PC-3 (cell line): Measurements from ENCODE around the gene SLC43A2. TPM values are rescaled to one million over a fixed set of nuclear protein-coding genes. Genes with fewer than 3 reads are reported as not detected.

ENCODE experiments used
- ATAC-seq: fragments of 200-7000 bp; cut with Tn5 transposase; 2 replicates; pipeline ENCODE4 v1.9.1; 2020; ENCODE audit warnings: mild to moderate bottlenecking, moderate library complexity
- BruUV-seq: library from RNA; stranded (reverse); fragments of 400-500 nt; replicated peaks from 2 replicates; lab custom pipeline; 2021; lab: Mats Ljungman, UMichigan
- CTCF ChIA-PET: fragments of 300-600 bp; sonication (Branson Sonifier 250); formaldehyde crosslinking; loops from one replicate; lab custom pipeline; 2022; ENCODE audit warnings: antibody characterized with exemption; lab: Charles Lee
- POLR2A ChIA-PET: fragments of 300-600 bp; sonication (Branson Sonifier 250); formaldehyde crosslinking; loops from one replicate; lab custom pipeline; 2022; ENCODE audit warnings: antibody characterized with exemption; ENCODE audit not compliant: unreplicated experiment; lab: Charles Lee
- DNase-seq: peaks from one replicate; pipeline ENCODE4 v3.0.0-alpha.2; 2015
- H2AFZ ChIP-seq: fragments of 300-600 bp; sonication (generic); 2 replicates; pipeline ENCODE4 v1.6.0; 2016; ENCODE audit warnings: antibody characterized with exemption, low read length
- H3F3A ChIP-seq: fragments of 300-600 bp; sonication (generic); one replicate; pipeline ENCODE4 v1.6.0; 2017; ENCODE audit warnings: antibody characterized with exemption, low read length, control low read depth, mild to moderate bottlenecking; ENCODE audit not compliant: unreplicated experiment
- H3K27ac ChIP-seq: fragments of 300-600 bp; sonication (generic); 2 replicates; pipeline ENCODE4 v1.5.1; 2016; ENCODE audit warnings: mild to moderate bottlenecking, low read length
- H3K27me3 ChIP-seq: fragments of 300-600 bp; sonication (generic); 2 replicates; pipeline ENCODE4 v1.6.1; 2016; ENCODE audit warnings: low read length, mixed read lengths
- H3K36me3 ChIP-seq: fragments of 300-600 bp; sonication (generic); 2 replicates; pipeline ENCODE4 v1.6.1; 2016; ENCODE audit warnings: low read depth, mixed run types, low read length, mixed read lengths
- H3K4me1 ChIP-seq: fragments of 300-600 bp; sonication (generic); 2 replicates; pipeline ENCODE4 v1.5.1; 2016; ENCODE audit warnings: low read length; ENCODE audit not compliant: insufficient read depth
- H3K4me2 ChIP-seq: fragments of 300-600 bp; sonication (generic); 2 replicates; pipeline ENCODE4 v1.6.0; 2016; ENCODE audit warnings: low read length
- H3K4me3 ChIP-seq: fragments of 300-600 bp; sonication (generic); 2 replicates; pipeline ENCODE4 v1.5.1; 2016; ENCODE audit warnings: mild to moderate bottlenecking, low read length, mixed read lengths
- H3K79me2 ChIP-seq: fragments of 300-600 bp; sonication (generic); 2 replicates; pipeline ENCODE4 v1.6.1; 2017; ENCODE audit warnings: low read length, mixed read lengths
- H3K9ac ChIP-seq: fragments of 300-600 bp; sonication (generic); 2 replicates; pipeline ENCODE4 v1.6.0; 2016; ENCODE audit warnings: mild to moderate bottlenecking, low read length
- H3K9me2 ChIP-seq: fragments of 300-600 bp; sonication (generic); replicated peaks from 2 replicates; pipeline ENCODE4 v1.6.1; 2016; ENCODE audit warnings: mixed run types, low read length, mixed read lengths
- H3K9me3 ChIP-seq: fragments of 300-600 bp; sonication (generic); 2 replicates; pipeline ENCODE4 v1.6.1; 2016; ENCODE audit warnings: low read length, mixed read lengths
- H4K20me1 ChIP-seq: fragments of 300-600 bp; sonication (generic); 2 replicates; pipeline ENCODE4 v1.6.1; 2016; ENCODE audit warnings: low read length, mixed read lengths
- EZH2 ChIP-seq: fragments of 300-600 bp; sonication (generic); IDR thresholded peaks from one replicate; pipeline ENCODE4 v1.6.1; 2017; ENCODE audit warnings: antibody characterized with exemption, mild to moderate bottlenecking, low read length; ENCODE audit not compliant: unreplicated experiment
- EZH2phosphoT487 ChIP-seq: fragments of 300-600 bp; sonication (generic); IDR thresholded peaks from 2 replicates; pipeline ENCODE4 v1.6.1; 2018; ENCODE audit warnings: mild to moderate bottlenecking, antibody characterized with exemption, low read length, borderline replicate concordance
- intact Hi-C: fragments of 100-400 bp; cut with micrococcal nuclease; formaldehyde crosslinking; loops from 2 replicates; pipeline ENCODE4 v1.9.0; 2023
- total RNA-seq: library from RNA; depleted of rRNA; stranded (reverse); fragments of >200 nt; gene quantifications from 2 replicates; pipeline ENCODE4 v1.2.3, GENCODE V29; 2014
- TF ChIP-seq, protein P1 (sequence below): fragments of 300-600 bp; sonication (generic); conservative IDR thresholded peaks from 2 replicates; pipeline ENCODE4 v1.5.1; 2017; ENCODE audit warnings: antibody characterized with exemption, low read depth, mild to moderate bottlenecking, low read length

Gene SLC43A2
- total RNA-seq, 1 experiment from 2014 or later, result 6.2 TPM

DNA sequence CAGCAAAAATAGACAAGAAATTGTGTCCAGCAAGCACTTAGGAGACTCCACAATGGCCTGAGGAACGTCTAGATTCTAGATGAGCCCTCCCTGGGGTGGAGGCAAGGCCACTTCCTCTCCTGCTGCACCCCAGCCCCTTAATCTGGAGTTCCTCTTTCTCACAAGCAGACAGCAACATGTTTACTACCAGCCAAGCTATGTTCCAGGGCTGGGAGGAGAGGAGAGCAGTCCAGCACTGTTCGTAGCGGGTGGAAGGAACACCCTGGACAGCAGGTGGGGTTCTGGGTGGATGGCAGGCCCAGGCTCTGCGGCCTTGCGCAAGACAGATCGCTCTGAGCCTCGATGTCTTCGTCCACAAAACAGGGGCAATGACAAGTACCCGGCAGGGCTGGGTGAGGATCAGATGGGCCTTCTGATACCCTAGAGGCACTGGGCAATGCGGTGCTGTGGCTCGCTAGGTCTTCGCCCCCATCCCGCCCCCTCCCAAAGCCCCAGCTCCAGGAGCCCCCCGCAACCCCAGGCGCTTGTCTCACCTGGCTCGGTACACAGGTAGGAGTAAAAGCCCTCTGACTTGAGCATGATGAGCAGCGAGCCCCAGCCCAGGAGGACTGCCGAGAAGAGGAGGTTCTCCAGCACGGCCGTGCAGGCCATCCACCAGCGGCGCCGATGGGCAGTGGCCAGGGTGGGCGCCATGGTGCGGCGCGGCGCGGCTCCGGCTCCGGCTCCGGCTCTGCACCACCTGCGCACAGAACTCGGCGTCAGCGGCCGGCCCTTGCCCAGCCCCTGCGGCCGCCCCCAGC is 1.3 kb downstream of the SLC43A2 start:
- Histone ChIP-seq H3K4me2 (peak overlapping the region; percentile 99), H3K79me2 (no peaks in the 10 kb centered on the region), H3K27me3 (no peaks in the 10 kb centered on the region), H3K4me1 (no peaks in the 10 kb centered on the region), H3K9me2 (no peaks in the 10 kb centered on the region), H3K4me3 (peak overlapping the region; percentile 73), H3K9me3 (no peaks in the 10 kb centered on the region), H2AFZ (peak overlapping the region; percentile 92; the same call in 1 of the 2 replicates), H3K27ac (no peak overlapping the region), H4K20me1 (no peaks in the 10 kb centered on the region), H3F3A (no peaks in the 10 kb centered on the region), H3K36me3 (no peaks in the 10 kb centered on the region; the same call in 1 of the 2 replicates), H3K9ac (peak overlapping the region; percentile 78)
- CTCF ChIA-PET, result interaction anchor here (3.1 kb wide), 1 partner anchor 53 kb away, joined by 34 read pairs; no protein-coding TSS in a partner anchor
- no TSS peak for BruUV-seq
- intact Hi-C loops, result no loop called here
- ATAC-seq (peak; percentile 3), DNase-seq (no peak)
- POLR2A ChIA-PET, result no interaction called here
- no peak for TF ChIP-seq EZH2phosphoT487
- no peak for TF ChIP-seq EZH2
- TF ChIP-seq, protein P1, sequence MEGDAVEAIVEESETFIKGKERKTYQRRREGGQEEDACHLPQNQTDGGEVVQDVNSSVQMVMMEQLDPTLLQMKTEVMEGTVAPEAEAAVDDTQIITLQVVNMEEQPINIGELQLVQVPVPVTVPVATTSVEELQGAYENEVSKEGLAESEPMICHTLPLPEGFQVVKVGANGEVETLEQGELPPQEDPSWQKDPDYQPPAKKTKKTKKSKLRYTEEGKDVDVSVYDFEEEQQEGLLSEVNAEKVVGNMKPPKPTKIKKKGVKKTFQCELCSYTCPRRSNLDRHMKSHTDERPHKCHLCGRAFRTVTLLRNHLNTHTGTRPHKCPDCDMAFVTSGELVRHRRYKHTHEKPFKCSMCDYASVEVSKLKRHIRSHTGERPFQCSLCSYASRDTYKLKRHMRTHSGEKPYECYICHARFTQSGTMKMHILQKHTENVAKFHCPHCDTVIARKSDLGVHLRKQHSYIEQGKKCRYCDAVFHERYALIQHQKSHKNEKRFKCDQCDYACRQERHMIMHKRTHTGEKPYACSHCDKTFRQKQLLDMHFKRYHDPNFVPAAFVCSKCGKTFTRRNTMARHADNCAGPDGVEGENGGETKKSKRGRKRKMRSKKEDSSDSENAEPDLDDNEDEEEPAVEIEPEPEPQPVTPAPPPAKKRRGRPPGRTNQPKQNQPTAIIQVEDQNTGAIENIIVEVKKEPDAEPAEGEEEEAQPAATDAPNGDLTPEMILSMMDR, result no peak

- DNase-seq, result no peak
- H3K4me1 ChIP-seq, result no peaks in the 10 kb centered on the region
- no peak overlapping the region for H2AFZ ChIP-seq
- CTCF ChIA-PET, result interaction anchor here (0.8 kb wide), 1 partner anchor 52 kb away, joined by 6 read pairs; no protein-coding TSS in a partner anchor
- POLR2A ChIA-PET, result interaction anchor here (0.6 kb wide), 1 partner anchor 60 kb away, joined by 3 read pairs; no protein-coding TSS in a partner anchor
- H3K4me3 ChIP-seq, result no peak overlapping the region
- no peak overlapping the region for H3K27ac ChIP-seq
- no peaks in the 10 kb centered on the region for H3F3A ChIP-seq
- H4K20me1 ChIP-seq, result no peaks in the 10 kb centered on the region
- no peaks in the 10 kb centered on the region for H3K9me2 ChIP-seq
- H3K36me3 ChIP-seq, result no peaks in the 10 kb centered on the region; the same call in 1 of the 2 replicates
- TF ChIP-seq, protein P1, result no peak
- no peak for TF ChIP-seq EZH2phosphoT487
- TF ChIP-seq EZH2, result no peak
- no peaks in the 10 kb centered on the region for H3K79me2 ChIP-seq
- BruUV-seq, result no TSS peak
- H3K9me3 ChIP-seq, result no peaks in the 10 kb centered on the region
- no peaks in the 10 kb centered on the region for H3K27me3 ChIP-seq
- ATAC-seq, result no peak
- no peak overlapping the region for H3K4me2 ChIP-seq
- no peak overlapping the region for H3K9ac ChIP-seq
- intact Hi-C loops, result no loop called here
These were observed 2.3 kb downstream of the SLC43A2 start for GRCh38 chr17:1626333-1626732.

GRCh38 chr17:1625581-1625980 is 3.1 kb downstream of the SLC43A2 start:
- Histone ChIP-seq H3K4me1 (no peaks in the 10 kb centered on the region), H3K9ac (no peak overlapping the region), H3K27ac (no peak overlapping the region), H3K36me3 (no peaks in the 10 kb centered on the region; the same call in 1 of the 2 replicates), H3K27me3 (no peaks in the 10 kb centered on the region), H3K9me2 (no peaks in the 10 kb centered on the region), H3F3A (no peaks in the 10 kb centered on the region), H3K4me3 (no peak overlapping the region), H3K79me2 (no peaks in the 10 kb centered on the region), H3K9me3 (no peaks in the 10 kb centered on the region), H2AFZ (no peak overlapping the region), H3K4me2 (no peak overlapping the region), H4K20me1 (no peaks in the 10 kb centered on the region)
- intact Hi-C loops, result no loop called here
- CTCF ChIA-PET, result no interaction called here
- DNase-seq, result no peak
- no peak for ATAC-seq
- TF ChIP-seq, protein P1, result no peak
- TF ChIP-seq EZH2phosphoT487 (no peak), EZH2 (no peak)
- POLR2A ChIA-PET, result no interaction called here
- no TSS peak for BruUV-seq
